Activated naive CD4-positive, alpha-beta T cell treated with anti-CD3 and anti-CD28 coated beads, Interleukin-2, amount 10 ng/mL, durations not matched to agents 7 days and 5 days (primary cell): ENCODE measurements around the gene TMEM108.

ENCODE experiments used
- CTCF ChIA-PET: fragments of 350-600 bp; sonication (Branson Sonifier 250); formaldehyde crosslinking; loops from one replicate; lab custom pipeline; 2021; ENCODE audit warnings: antibody characterized with exemption; lab: Charles Lee
- DNase-seq: peaks from one replicate; pipeline ENCODE4 v3.0.0-alpha.2; 2020
- H3K27ac Mint-ChIP-seq: one replicate; pipeline ENCODE4 v1.8.0; 2021; ENCODE audit warnings: mild to moderate bottlenecking, moderate library complexity, mixed read lengths
- H3K27me3 Mint-ChIP-seq: one replicate; pipeline ENCODE4 v1.8.0; 2021; ENCODE audit warnings: mild to moderate bottlenecking, mixed read lengths
- H3K36me3 Mint-ChIP-seq: one replicate; pipeline ENCODE4 v1.8.0; 2021; ENCODE audit warnings: mixed read lengths
- H3K4me1 Mint-ChIP-seq: one replicate; pipeline ENCODE4 v1.8.0; 2021; ENCODE audit warnings: mixed read lengths
- H3K4me3 Mint-ChIP-seq: one replicate; pipeline ENCODE4 v1.8.0; 2021; ENCODE audit warnings: mild to moderate bottlenecking, moderate library complexity, mixed read lengths
- H3K9me3 Mint-ChIP-seq: one replicate; pipeline ENCODE4 v1.8.0; 2021; ENCODE audit warnings: mixed read lengths

Gene TMEM108

GRCh38 chr3:133181392-133182150 is 143.4 kb downstream of the TMEM108 start:
- H3K4me3 Mint-ChIP-seq = no peak overlapping the region
- no peaks in the 10 kb centered on the region for H3K36me3 Mint-ChIP-seq
- H3K27ac Mint-ChIP-seq = no peak overlapping the region
- no peak for DNase-seq
- H3K4me1 Mint-ChIP-seq = no peaks in the 10 kb centered on the region
- CTCF ChIA-PET = no interaction called here
- H3K9me3 Mint-ChIP-seq = no peaks in the 10 kb centered on the region
- H3K27me3 Mint-ChIP-seq = peaks cover 8% of the 10 kb centered on the region

GRCh38 chr3:133187870-133188379 is 149.7 kb downstream of the TMEM108 start:
- H3K4me3 Mint-ChIP-seq = no peak overlapping the region
- no peak overlapping the region for H3K27ac Mint-ChIP-seq
- DNase-seq = no peak
- H3K9me3 Mint-ChIP-seq = no peaks in the 10 kb centered on the region
- H3K27me3 Mint-ChIP-seq = peaks cover 12% of the 10 kb centered on the region
- H3K4me1 Mint-ChIP-seq = no peaks in the 10 kb centered on the region
- no peaks in the 10 kb centered on the region for H3K36me3 Mint-ChIP-seq
- CTCF ChIA-PET = no interaction called here

- Mint-ChIP-seq H3K27ac (no peak overlapping the region), H3K9me3 (no peaks in the 10 kb centered on the region), H3K4me3 (no peak overlapping the region), H3K4me1 (no peaks in the 10 kb centered on the region), H3K27me3 (peaks cover 4% of the 10 kb centered on the region), H3K36me3 (no peaks in the 10 kb centered on the region)
- no peak for DNase-seq
- CTCF ChIA-PET = no interaction called here
Measured at GRCh38 chr3:133188996-133189395, 150.8 kb downstream of the TMEM108 start.

GRCh38 chr3:133189893-133190292 is 151.7 kb downstream of the TMEM108 start:
- Mint-ChIP-seq H3K4me1 (no peaks in the 10 kb centered on the region), H3K36me3 (no peaks in the 10 kb centered on the region), H3K9me3 (no peaks in the 10 kb centered on the region), H3K27ac (no peak overlapping the region), H3K4me3 (no peak overlapping the region), H3K27me3 (peaks cover 4% of the 10 kb centered on the region)
- DNase-seq = no peak
- CTCF ChIA-PET = no interaction called here

GRCh38 chr3:133191818-133192217 is 153.6 kb downstream of the TMEM108 start:
- no peak overlapping the region for H3K4me3 Mint-ChIP-seq
- H3K36me3 Mint-ChIP-seq = no peaks in the 10 kb centered on the region
- CTCF ChIA-PET = no interaction called here
- no peaks in the 10 kb centered on the region for H3K9me3 Mint-ChIP-seq
- H3K27ac Mint-ChIP-seq = no peak overlapping the region
- no peak for DNase-seq
- no peaks in the 10 kb centered on the region for H3K4me1 Mint-ChIP-seq
- H3K27me3 Mint-ChIP-seq = peaks cover 4% of the 10 kb centered on the region

GRCh38 chr3:133192363-133192945 is 154.3 kb downstream of the TMEM108 start:
- H3K9me3 Mint-ChIP-seq = no peaks in the 10 kb centered on the region
- no peaks in the 10 kb centered on the region for H3K36me3 Mint-ChIP-seq
- H3K4me1 Mint-ChIP-seq = no peaks in the 10 kb centered on the region
- CTCF ChIA-PET = no interaction called here
- no peak overlapping the region for H3K4me3 Mint-ChIP-seq
- peaks cover 4% of the 10 kb centered on the region for H3K27me3 Mint-ChIP-seq
- no peak overlapping the region for H3K27ac Mint-ChIP-seq
- no peak for DNase-seq

- Mint-ChIP-seq H3K27ac (no peak overlapping the region), H3K36me3 (no peaks in the 10 kb centered on the region), H3K27me3 (peaks cover 4% of the 10 kb centered on the region), H3K9me3 (no peaks in the 10 kb centered on the region), H3K4me3 (no peak overlapping the region), H3K4me1 (no peaks in the 10 kb centered on the region)
- no peak for DNase-seq
- CTCF ChIA-PET = no interaction called here
Measured at GRCh38 chr3:133192967-133193366, 154.8 kb downstream of the TMEM108 start.

GRCh38 chr3:133196527-133196926 is 158.3 kb downstream of the TMEM108 start:
- no peaks in the 10 kb centered on the region for H3K4me1 Mint-ChIP-seq
- CTCF ChIA-PET = no interaction called here

GRCh38 chr3:133197619-133198018 is 159.4 kb downstream of the TMEM108 start:
- Mint-ChIP-seq H3K27me3 (no peaks in the 10 kb centered on the region), H3K36me3 (no peaks in the 10 kb centered on the region), H3K9me3 (no peaks in the 10 kb centered on the region), H3K4me3 (no peak overlapping the region), H3K4me1 (no peaks in the 10 kb centered on the region), H3K27ac (no peak overlapping the region)
- no peak for DNase-seq
- CTCF ChIA-PET = no interaction called here

More at GRCh38 chr3:133196527-133196926, 158.3 kb downstream of the TMEM108 start:
- H3K9me3 Mint-ChIP-seq = no peaks in the 10 kb centered on the region
- H3K27ac Mint-ChIP-seq = no peak overlapping the region
- H3K36me3 Mint-ChIP-seq = no peaks in the 10 kb centered on the region
- peaks cover 3% of the 10 kb centered on the region for H3K27me3 Mint-ChIP-seq
- H3K4me3 Mint-ChIP-seq = no peak overlapping the region
- DNase-seq = no peak

GRCh38 chr3:133206921-133207320 is 168.7 kb downstream of the TMEM108 start:
- CTCF ChIA-PET = no interaction called here
- peaks cover 18% of the 10 kb centered on the region for H3K4me1 Mint-ChIP-seq
- no peak for DNase-seq
- peaks cover 8% of the 10 kb centered on the region for H3K27me3 Mint-ChIP-seq
- H3K36me3 Mint-ChIP-seq = no peaks in the 10 kb centered on the region
- H3K27ac Mint-ChIP-seq = no peak overlapping the region
- no peak overlapping the region for H3K4me3 Mint-ChIP-seq
- no peaks in the 10 kb centered on the region for H3K9me3 Mint-ChIP-seq

- no peaks in the 10 kb centered on the region for H3K9me3 Mint-ChIP-seq
- H3K27ac Mint-ChIP-seq = no peak overlapping the region
- CTCF ChIA-PET = interaction anchor here (0.6 kb wide), 1 partner anchor 610 kb away, joined by 3 read pairs; no protein-coding TSS in a partner anchor
- DNase-seq = no peak
- no peaks in the 10 kb centered on the region for H3K36me3 Mint-ChIP-seq
- H3K27me3 Mint-ChIP-seq = peaks cover 8% of the 10 kb centered on the region
- H3K4me1 Mint-ChIP-seq = peaks cover 18% of the 10 kb centered on the region
- no peak overlapping the region for H3K4me3 Mint-ChIP-seq
Measured at GRCh38 chr3:133208184-133208583, 170.0 kb downstream of the TMEM108 start.

GRCh38 chr3:133209871-133210550 is 171.8 kb downstream of the TMEM108 start:
- DNase-seq = no peak
- Mint-ChIP-seq H3K9me3 (no peaks in the 10 kb centered on the region), H3K4me3 (no peak overlapping the region), H3K27ac (no peak overlapping the region), H3K27me3 (peaks cover 8% of the 10 kb centered on the region), H3K36me3 (no peaks in the 10 kb centered on the region), H3K4me1 (peaks cover 18% of the 10 kb centered on the region)
- CTCF ChIA-PET = interaction anchor here (0.6 kb wide), 1 partner anchor 144 kb away, joined by 3 read pairs; no protein-coding TSS in a partner anchor

GRCh38 chr3:133210656-133211055 is 172.5 kb downstream of the TMEM108 start:
- DNase-seq = no peak
- no peak overlapping the region for H3K4me3 Mint-ChIP-seq
- H3K27ac Mint-ChIP-seq = no peak overlapping the region
- H3K27me3 Mint-ChIP-seq = peaks cover 8% of the 10 kb centered on the region
- no peaks in the 10 kb centered on the region for H3K9me3 Mint-ChIP-seq
- H3K4me1 Mint-ChIP-seq = peaks cover 18% of the 10 kb centered on the region
- no peaks in the 10 kb centered on the region for H3K36me3 Mint-ChIP-seq
- CTCF ChIA-PET = no interaction called here

GRCh38 chr3:133211449-133211848 is 173.3 kb downstream of the TMEM108 start:
- Mint-ChIP-seq H3K27me3 (peaks cover 6% of the 10 kb centered on the region), H3K27ac (no peak overlapping the region), H3K9me3 (no peaks in the 10 kb centered on the region), H3K36me3 (no peaks in the 10 kb centered on the region), H3K4me3 (no peak overlapping the region), H3K4me1 (peaks cover 18% of the 10 kb centered on the region)
- CTCF ChIA-PET = no interaction called here
- DNase-seq = no peak
